Right renal cortex interstitium (tissue), 3 donors: ENCODE results near the gene CARD16. TPM values are rescaled to one million over a fixed set of nuclear protein-coding genes. Genes with fewer than 3 reads are reported as not detected.
"Not testable (repeated sequence)": the region's sequence is repeated elsewhere in the genome, so short reads cannot be mapped to it uniquely, and the experiment has no call there.

Experiments
- DNase-seq, 3 donors: peaks; one replicate each; pipeline ENCODE4 v3.0.0-alpha.2; 2013; ENCODE audit warnings: low read depth in 3 of 3, low spot score in 2 of 3
- polyA plus RNA-seq, 3 donors: library from polyadenylated mRNA; unstranded; fragments of 120-200 nt; gene quantifications; one replicate each; pipeline ENCODE4 v1.2.1, GENCODE V29; 2013; ENCODE audit not compliant: insufficient read length in 3 of 3

The CARD16 gene
- 1 to 10 TPM; 1.6 to 2.8 (median 1.9) TPM for polyA plus RNA-seq

DNA sequence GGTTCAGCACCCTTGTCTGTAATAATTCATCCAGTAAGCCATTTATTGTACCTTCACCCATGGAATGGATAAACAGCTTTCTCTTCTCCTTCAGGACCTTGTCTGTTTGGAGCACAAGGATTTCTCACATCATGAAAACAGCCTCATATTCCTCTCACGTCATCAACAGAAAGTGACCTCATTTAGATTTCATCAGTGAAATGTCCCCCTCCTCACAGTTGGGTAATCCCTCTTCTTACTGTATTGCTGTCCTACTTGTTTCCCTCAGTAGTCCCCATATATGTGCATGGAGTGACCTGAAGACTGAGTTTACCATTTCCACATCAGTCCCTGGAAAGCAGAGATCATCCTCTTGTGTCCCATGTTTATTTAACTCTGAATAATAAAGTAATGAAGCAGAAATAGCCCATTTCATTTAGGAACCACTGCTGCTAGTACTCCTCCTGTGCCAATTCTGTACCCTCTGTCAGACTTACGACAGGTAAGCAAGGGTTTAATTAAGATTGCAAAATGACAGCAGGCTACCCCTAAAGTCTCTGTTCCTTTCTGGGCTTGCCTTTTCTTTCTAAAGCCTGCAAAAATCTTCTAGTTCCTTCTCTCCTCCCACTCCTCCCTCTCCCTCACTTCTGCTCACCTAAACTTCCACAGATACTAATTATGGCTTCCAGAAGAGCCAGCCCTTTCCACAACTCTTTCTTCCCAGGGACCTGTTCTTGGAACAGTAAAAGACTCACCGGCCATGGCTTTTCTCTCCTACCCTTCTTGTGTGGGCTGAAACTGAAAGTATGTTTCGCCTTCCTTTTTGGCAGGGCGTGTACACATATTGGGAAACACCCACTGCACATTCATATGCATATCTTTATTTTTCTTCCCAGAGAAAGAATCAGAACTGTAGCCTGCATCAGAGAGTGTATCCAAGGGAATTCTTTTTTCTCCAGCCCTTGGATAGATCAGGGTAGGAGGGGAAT lies at the start of gene CARD16:
CARD16 (minus strand) TSS at position 779 of the 968 bp plus-strand sequence; CDS start at position 741, 38 bp downstream.
- DNase-seq: not testable (repeated sequence)

- DNase-seq: no peak
Observed at GRCh38 chr11:105092256-105093239, 47.4 kb upstream of the CARD16 start.

- no peak for DNase-seq
Observed at GRCh38 chr11:105081412-105082150, 36.4 kb upstream of the CARD16 start.

GRCh38 chr11:105080171-105080906 lies 35.2 kb upstream of the CARD16 start:
- DNase-seq: peak in 1 of 3 donors; percentile 2

DNA sequence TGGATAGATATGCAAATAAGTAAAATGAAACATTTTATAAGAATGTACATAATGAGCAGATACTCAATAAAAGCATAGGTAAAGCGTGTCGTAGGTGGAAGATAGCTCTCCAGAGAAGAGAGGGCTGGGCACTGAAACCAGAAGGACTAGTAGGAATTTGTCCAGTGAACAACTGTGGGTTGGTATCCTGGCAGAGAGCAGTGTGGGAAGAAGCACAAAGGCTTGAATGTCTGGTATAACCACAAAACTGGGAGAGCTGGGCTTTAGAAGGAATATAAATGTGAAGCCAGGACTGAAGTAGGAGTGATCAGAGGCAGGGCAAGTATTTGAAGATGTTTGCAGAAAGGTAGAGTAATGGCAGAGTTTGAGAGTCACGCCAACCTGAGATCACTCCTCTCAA lies 33.1 kb upstream of the CARD16 start:
- no peak for DNase-seq

DNA sequence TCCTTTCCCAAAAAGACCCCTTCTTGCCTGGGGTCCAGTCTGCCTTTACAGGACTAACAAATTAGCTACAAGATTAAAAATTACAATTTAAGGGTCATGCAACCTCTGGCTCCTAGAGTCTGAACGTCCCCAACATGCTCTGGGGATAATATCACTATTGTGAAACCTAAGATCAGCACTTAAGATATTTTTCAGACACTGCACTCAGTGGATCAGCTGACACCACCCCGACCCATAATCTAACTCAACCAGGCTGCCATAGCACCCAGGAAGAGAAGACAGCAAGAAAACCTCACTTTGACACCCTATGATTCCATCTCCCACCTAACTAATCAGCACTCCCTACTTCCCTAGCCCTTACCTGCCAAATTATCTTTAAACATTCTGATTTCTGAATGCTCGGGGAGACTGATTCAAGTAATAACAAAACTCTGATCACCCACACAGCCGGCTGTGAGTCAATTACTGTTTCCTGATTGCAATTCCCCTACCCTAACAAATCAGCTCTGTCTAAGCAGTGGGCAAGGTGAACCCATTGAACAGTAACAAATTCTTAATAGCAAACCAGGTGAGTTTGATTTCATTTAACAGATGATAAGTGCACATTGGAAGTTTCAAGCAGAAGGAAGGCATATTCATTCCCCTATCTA lies 32.1 kb upstream of the CARD16 start:
- DNase-seq: not testable (repeated sequence)

- DNase-seq: no peak
Observed at GRCh38 chr11:105074166-105074530, 29.0 kb upstream of the CARD16 start.

GRCh38 chr11:105073456-105074165 lies 28.5 kb upstream of the CARD16 start:
- no peak for DNase-seq

- not testable (repeated sequence) for DNase-seq
Observed at GRCh38 chr11:105072080-105072479, 26.9 kb upstream of the CARD16 start.

- no peak for DNase-seq
Observed at GRCh38 chr11:105071089-105071732, 26.1 kb upstream of the CARD16 start.

- no peak for DNase-seq
Observed at GRCh38 chr11:105070306-105070705, 25.2 kb upstream of the CARD16 start.

DNA sequence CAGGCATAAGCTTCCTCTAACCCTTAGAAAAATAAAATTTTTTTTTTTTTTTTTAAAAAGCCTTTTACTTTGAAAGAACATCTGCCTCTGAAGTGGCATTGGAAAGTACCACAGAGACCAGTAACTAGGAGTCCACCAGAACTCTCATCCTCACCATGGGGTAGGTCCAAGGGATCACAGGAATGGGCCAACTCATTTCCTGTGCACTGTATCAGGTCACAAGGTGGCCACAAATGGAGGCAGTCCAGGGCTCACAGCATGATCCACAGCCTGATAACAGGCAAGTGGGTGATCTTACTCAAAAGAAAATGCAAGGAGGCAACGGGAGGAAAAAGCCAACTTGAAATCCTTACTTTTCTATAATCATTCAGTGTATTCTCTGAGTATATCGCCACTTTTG lies 24.6 kb upstream of the CARD16 start:
- DNase-seq: not testable (repeated sequence)

GRCh38 chr11:105063245-105063941 lies 18.3 kb upstream of the CARD16 start:
- not testable (repeated sequence) for DNase-seq

- no peak for DNase-seq
Observed at GRCh38 chr11:105057432-105057831, 12.3 kb upstream of the CARD16 start.

DNA sequence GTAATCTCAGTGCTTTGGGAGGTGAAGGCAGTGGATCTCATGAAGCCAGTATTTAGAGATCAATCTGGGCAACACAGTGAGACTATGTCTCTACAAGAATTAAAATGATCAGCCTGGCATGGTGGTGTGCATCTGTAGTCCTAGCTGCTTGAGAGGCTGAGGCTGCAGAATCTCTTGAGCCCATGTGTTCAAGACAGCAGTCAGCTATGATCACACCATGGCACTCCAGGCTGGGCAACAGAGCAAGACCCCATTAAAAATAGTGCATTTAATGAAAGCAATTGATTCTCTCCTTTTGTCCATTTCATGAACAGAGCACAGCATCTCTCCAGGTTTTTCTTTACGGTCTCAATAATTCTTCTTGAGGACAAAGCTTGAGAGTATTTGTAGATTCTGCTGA lies 11.3 kb upstream of the CARD16 start:
- DNase-seq: no peak

- no peak for DNase-seq
Observed at GRCh38 chr11:105054723-105055493, 9.8 kb upstream of the CARD16 start.

GRCh38 chr11:105052487-105052886 lies 7.4 kb upstream of the CARD16 start:
- no peak for DNase-seq
